Activated CD4-positive, alpha-beta T cell treated with anti-CD3 and anti-CD28 coated beads for 36 hours (primary cell): ENCODE data around the gene PRODH. TPM values are rescaled to one million over a fixed set of nuclear protein-coding genes. Genes with fewer than 3 reads are reported as not detected.
"Not testable (repeated sequence)": the region's sequence is repeated elsewhere in the genome, so short reads cannot be mapped to it uniquely, and the experiment has no call there.

Source experiments
- ATAC-seq: fragments of 200-7000 bp; cut with Tn5 transposase; one replicate; pipeline ENCODE4 v1.10.0; 2021; ENCODE audit warnings: mild to moderate bottlenecking, moderate library complexity
- CTCF ChIA-PET: fragments of 350-600 bp; sonication (Branson Sonifier 250); formaldehyde crosslinking; loops from one replicate; lab custom pipeline; 2021; ENCODE audit warnings: antibody characterized with exemption; lab: Charles Lee
- POLR2A ChIA-PET: fragments of 350-600 bp; sonication (Branson Sonifier 250); formaldehyde crosslinking; loops from one replicate; lab custom pipeline; 2021; ENCODE audit warnings: antibody characterized with exemption, inconsistent platforms; lab: Charles Lee
- DNase-seq: peaks from one replicate; pipeline ENCODE4 v3.0.0-alpha.2; 2020
- H3K27ac Mint-ChIP-seq: one replicate; pipeline ENCODE4 v1.8.0; 2021; ENCODE audit warnings: mixed read lengths
- H3K27me3 Mint-ChIP-seq: one replicate; pipeline ENCODE4 v1.8.0; 2021; ENCODE audit warnings: mixed read lengths
- H3K36me3 Mint-ChIP-seq: one replicate; pipeline ENCODE4 v1.8.0; 2021; ENCODE audit warnings: low read depth, mixed read lengths
- H3K4me1 Mint-ChIP-seq: one replicate; pipeline ENCODE4 v1.8.0; 2021; ENCODE audit warnings: mixed read lengths
- H3K4me3 Mint-ChIP-seq: one replicate; pipeline ENCODE4 v1.8.0; 2021; ENCODE audit warnings: mild to moderate bottlenecking, moderate library complexity, mixed read lengths
- H3K9me3 Mint-ChIP-seq: one replicate; pipeline ENCODE4 v1.8.0; 2021; ENCODE audit warnings: low read depth, mixed read lengths
- intact Hi-C, 2 experiments: fragments of 100-400 bp; cut with DNase I in 1 of 2; cut with micrococcal nuclease in 1 of 2; formaldehyde crosslinking; loops; one replicate each; pipeline versions ENCODE4 v1.14.2 to v1.15.1; 2022 to 2024; cut with DNase I, micrococcal nuclease
- total RNA-seq, 2 experiments: library from RNA; stranded (reverse); gene quantifications; one replicate each; pipeline ENCODE4 v1.2.3, GENCODE V29; 2021

PRODH gene
- total RNA-seq, 2 experiments from 2014 or later: not detected

DNA sequence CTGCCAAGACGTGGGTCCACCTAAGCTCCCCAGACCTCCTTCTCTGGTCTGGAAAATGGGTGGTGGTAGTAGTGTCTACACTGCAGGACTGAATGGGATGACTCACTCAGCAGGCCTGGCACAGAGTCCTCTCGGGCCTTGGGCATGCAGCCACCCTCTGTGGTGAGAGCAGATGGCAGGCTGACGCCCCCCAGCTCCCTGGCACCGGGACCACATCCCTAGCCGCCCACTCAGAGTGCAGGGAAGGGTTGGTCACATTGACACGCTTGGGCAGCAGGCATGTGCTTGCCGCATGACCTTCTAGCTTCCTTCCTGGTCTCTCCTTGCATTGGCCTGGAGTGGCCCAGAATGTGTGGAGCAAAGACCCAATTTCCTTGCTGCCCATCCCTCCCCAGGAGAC lies 30.7 kb upstream of the PRODH start:
- ChIA-PET POLR2A (no interaction called here), CTCF (no interaction called here)
- DNase-seq (no peak), ATAC-seq (no peak)
- Mint-ChIP-seq H3K27ac (no peak overlapping the region), H3K4me1 (no peaks in the 10 kb centered on the region), H3K4me3 (no peak overlapping the region), H3K36me3 (no peaks in the 10 kb centered on the region), H3K9me3 (no peaks in the 10 kb centered on the region), H3K27me3 (peaks cover 5% of the 10 kb centered on the region)
- intact Hi-C loops: no loop called here

DNA sequence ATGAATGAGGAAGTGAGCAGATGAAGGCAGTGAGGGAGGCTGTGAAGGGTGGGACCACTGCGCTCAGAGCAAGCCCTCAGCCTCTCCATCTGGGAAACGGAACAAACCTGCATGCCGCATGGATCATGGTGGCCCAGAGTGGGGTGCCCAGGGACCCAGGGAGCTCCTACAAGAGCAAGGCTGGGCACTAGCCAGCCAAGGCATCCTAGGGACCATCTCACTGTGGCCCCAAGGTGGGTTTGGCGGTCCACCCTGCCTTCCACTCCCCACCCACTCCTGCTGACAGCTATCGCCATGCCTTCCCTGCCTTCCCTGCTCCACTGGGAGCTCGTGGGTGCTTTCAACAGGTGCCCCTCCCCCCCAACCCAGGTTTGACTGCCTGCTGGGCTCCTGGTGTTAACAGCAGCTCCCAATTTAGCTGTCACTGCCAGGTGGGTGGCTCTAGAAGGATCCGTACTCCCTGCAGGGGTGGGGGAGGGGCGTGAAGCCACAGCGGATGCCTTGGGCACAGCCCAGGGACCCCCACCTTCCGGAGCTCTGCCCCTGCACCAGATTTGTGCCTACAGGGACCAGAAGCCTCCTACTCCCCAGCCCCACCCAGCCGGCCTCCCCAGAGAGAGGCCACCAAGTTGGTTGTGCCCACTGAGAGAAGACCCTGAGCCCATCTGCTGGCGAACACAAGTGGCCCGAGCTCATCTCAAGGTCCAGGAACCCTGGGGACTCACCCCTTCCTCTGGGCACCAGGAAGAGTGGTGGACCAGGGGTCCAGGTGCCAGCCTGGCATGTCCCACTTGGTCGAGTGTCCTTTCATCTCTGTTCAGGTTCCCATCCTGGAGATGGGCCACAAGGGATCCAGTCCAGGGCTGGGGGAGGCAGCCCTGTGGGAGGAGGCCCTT lies 29.7 kb upstream of the PRODH start:
- no peak overlapping the region for H3K4me3 Mint-ChIP-seq

DNA sequence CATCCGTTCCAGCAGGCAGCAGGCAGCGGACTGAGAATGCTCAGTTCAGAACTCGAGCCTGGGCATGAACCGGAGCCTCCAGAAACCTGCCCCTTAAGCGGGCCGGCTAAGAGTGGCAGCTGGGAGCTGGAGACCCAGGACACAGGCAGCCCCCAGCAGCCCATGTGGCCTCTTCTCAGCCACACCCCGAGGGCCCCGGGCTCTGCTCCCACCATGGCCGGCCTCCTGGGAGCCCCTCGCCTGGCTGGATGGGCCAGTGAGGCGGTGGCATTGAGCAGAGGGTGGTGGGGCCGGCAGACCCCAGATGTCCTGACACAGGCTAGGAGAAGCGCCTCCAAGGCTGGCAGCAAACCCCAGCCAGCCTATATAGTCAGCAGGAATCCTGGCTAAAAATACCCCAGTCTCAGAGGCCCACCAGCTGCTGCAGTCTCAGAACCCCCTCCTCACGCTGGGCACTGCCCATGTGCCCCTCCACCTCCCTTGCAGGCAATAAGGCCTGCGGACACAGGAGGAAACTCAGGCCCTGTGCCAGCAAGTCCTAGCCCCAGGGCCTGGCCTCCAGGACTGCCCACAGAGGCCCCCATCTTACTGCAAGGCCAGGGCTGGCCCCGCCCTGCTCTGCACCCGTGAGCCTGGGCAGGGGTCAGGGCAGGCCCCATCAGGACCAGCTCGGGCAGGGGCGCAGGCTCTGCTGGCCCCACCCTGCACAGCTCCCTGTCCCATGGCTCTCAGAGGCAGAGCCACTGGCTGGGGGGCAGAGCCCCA lies 28.6 kb upstream of the PRODH start:
- H3K27me3 Mint-ChIP-seq, H3K4me1 Mint-ChIP-seq, H3K36me3 Mint-ChIP-seq, POLR2A ChIA-PET, ATAC-seq, H3K27ac Mint-ChIP-seq, H3K9me3 Mint-ChIP-seq, intact Hi-C loops, DNase-seq, H3K4me3 Mint-ChIP-seq, CTCF ChIA-PET: not testable (repeated sequence)

More for the DNA sequence above, 29.7 kb upstream of the PRODH start:
- Mint-ChIP-seq H3K27me3 (peaks cover 4% of the 10 kb centered on the region), H3K9me3 (no peaks in the 10 kb centered on the region), H3K27ac (no peak overlapping the region), H3K36me3 (no peaks in the 10 kb centered on the region), H3K4me1 (no peaks in the 10 kb centered on the region)
- DNase-seq (no peak), ATAC-seq (no peak)
- intact Hi-C loops: no loop called here
- ChIA-PET CTCF (no interaction called here), POLR2A (no interaction called here)

DNA sequence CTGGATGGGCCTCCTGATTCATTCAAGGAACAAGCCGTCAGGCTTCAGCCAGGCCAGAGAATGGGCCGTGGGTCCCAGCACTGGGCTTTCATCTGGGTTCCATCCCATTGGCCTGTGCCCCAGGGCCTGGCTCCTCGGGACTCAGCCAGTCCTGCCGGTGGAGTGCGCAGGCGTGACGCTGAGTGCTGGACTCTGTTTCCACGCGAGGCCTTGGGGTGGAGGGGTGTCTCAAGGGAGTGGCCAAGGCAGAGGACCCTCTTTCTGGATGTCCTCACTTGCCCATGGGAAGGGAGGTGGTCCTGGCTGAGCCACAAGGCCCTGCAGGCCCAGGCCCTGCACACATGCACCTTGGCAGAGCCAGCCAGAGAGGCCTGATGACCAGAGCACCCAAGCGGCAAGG lies 28.0 kb upstream of the PRODH start:
- H3K27ac Mint-ChIP-seq, ATAC-seq, CTCF ChIA-PET, DNase-seq, intact Hi-C loops, H3K36me3 Mint-ChIP-seq, H3K4me1 Mint-ChIP-seq, POLR2A ChIA-PET, H3K4me3 Mint-ChIP-seq, H3K27me3 Mint-ChIP-seq, H3K9me3 Mint-ChIP-seq: not testable (repeated sequence)

DNA sequence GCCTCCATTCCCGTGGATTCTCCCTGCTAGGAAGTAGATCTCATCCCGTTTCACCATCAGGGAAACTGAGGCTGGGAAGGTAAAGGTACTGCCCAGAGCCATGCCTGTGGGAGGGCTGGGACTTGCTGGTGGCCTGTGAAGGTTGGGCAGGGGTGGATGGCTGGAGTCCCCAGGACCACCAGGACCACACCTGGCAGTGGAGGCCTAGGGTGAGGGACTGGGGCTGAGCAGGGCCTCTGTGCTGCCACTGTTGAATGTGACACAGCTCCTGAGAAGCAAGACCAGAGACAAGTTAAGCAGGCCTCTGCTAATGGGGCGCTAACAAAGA lies 26.2 kb upstream of the PRODH start:
- Mint-ChIP-seq H3K36me3 (no peaks in the 10 kb centered on the region), H3K27ac (no peak overlapping the region), H3K9me3 (no peaks in the 10 kb centered on the region), H3K4me1 (no peaks in the 10 kb centered on the region), H3K27me3 (no peaks in the 10 kb centered on the region), H3K4me3 (no peak overlapping the region)
- intact Hi-C loops: no loop called here
- CTCF ChIA-PET: no interaction called here
- ATAC-seq (no peak), DNase-seq (no peak)
- POLR2A ChIA-PET: no interaction called here

DNA sequence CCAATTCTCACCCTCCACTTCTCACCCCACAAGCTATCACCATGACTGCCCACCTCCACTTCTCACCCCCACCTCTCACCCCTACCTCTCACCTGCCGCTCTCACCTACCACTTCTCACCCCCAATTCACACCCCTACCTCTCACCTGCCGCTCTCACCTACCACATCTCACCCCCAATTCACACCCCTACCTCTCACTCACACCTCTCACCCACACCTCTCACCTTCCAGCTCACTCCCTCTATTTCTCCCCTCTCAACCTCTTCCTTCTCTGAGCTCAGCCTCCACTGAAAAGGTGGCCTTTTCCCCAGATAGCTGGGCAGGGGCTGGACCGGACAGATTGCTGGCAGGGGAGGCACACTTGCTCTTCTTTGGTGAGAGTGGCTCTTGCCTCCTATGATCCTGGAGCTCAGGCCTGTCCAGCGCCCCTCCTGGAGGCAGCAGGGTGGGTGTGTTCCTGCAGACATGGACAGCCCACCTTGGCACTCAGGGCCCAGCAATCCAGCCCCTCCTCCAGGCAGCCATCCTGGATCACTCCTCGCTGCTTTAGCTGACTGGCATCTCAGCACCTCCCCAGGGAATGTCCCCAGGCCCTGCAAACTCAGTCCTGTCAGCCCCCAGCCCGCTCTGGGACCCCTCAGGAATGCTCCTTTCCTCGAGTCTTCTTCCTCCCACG lies 25.7 kb upstream of the PRODH start:
- ATAC-seq, H3K36me3 Mint-ChIP-seq, H3K27ac Mint-ChIP-seq, H3K4me1 Mint-ChIP-seq, H3K9me3 Mint-ChIP-seq, DNase-seq, H3K4me3 Mint-ChIP-seq, intact Hi-C loops, POLR2A ChIA-PET, CTCF ChIA-PET, H3K27me3 Mint-ChIP-seq: not testable (repeated sequence)

DNA sequence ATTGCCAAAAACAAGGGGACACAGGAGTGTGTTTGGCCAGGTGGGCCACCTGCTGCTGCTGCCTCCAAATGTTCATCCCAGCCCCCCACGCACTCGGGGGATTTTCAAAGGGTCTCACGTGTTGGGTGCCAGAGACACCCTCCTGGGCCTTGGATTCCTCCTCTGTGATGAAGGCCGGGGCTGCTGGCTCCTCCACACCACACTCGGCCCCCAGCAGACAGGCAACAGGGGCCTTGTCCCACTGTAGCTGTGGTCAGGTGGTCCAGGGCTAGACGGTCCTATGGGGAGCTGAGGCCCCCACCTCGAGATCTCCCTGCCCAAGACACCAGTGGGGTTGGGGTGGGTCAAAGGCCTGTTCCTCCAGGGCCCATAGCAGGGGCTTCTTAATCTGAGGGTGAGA lies 25.1 kb upstream of the PRODH start:
- H3K9me3 Mint-ChIP-seq, H3K4me1 Mint-ChIP-seq, DNase-seq, CTCF ChIA-PET, H3K4me3 Mint-ChIP-seq, ATAC-seq, H3K27ac Mint-ChIP-seq, H3K27me3 Mint-ChIP-seq, POLR2A ChIA-PET, intact Hi-C loops, H3K36me3 Mint-ChIP-seq: not testable (repeated sequence)

DNA sequence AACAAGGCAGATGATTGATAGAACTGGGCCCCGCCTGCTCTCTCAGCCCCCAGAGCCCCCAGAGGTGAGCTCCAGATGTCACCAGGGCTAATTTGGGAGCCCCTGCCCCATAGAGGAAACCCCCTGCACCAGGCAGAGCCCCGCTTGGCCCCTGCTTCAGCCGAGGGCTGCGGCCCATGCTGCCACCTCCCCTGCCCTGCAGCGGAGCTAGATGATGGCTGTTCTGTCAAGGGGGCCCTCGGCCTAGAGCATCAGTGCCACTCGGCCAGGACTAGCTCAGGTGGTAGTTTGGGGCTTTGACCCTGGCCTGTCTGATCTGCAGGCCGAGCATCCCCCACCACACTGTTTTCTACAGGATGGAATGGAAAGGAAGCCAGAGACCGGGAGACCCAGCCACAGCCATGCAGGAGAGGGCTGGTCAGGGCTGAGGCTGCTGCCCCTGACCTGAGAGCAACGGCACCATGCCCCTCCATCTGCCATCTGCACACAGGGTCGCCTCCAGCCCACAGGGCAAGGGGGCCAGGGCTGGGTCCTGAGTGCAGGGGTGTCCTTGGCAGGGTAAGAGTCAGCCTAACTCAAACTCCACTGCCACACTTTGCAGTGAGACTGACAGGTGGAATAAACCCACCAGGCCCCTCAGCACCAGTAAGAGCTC lies 24.2 kb upstream of the PRODH start:
- intact Hi-C loops, H3K4me1 Mint-ChIP-seq, CTCF ChIA-PET, DNase-seq, H3K4me3 Mint-ChIP-seq, H3K9me3 Mint-ChIP-seq, H3K36me3 Mint-ChIP-seq, POLR2A ChIA-PET, ATAC-seq, H3K27me3 Mint-ChIP-seq, H3K27ac Mint-ChIP-seq: not testable (repeated sequence)

DNA sequence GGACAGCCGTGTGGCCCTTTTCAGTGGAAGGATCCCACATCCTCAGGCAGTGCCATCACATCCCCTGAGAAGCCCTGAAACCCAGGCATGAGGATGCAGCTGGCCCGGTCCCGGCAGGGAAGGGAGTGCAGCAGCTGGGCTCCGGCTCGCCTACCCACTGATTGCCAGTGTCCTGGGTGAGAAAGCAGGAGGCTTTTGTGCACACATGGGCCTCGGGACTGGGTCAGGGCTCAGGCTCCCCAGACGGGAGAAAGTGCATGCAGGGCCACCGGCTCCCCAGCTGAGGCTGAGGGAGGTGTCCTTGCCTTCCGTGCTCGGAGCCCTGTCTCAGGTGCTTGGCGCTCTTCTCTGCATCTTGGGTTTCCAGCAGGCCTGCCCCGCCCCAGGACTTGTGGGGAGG lies 23.6 kb upstream of the PRODH start:
- DNase-seq, intact Hi-C loops, H3K36me3 Mint-ChIP-seq, H3K9me3 Mint-ChIP-seq, H3K4me3 Mint-ChIP-seq, H3K27me3 Mint-ChIP-seq, H3K27ac Mint-ChIP-seq, ATAC-seq, H3K4me1 Mint-ChIP-seq, CTCF ChIA-PET, POLR2A ChIA-PET: not testable (repeated sequence)

DNA sequence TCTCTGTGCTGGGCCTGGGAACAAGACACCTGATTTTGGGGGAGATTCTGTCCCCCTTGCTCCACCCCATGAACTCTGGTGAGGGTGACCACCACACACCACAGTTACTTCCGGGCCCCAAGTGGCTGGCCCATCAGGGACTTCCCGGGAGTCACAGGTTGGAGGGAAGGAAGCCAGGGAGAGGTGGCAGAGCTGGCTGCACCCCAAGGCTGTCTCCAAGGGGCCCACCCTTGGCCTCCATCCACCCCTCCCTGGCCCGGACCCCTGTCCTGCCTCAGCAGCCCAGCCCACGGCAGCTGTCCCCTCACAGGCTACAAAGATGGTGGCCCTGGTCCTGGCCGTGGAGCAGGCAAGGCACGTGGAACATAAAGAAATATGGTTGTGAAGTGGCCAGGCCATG lies 23.2 kb upstream of the PRODH start:
- H3K9me3 Mint-ChIP-seq, H3K4me1 Mint-ChIP-seq, H3K27ac Mint-ChIP-seq, H3K27me3 Mint-ChIP-seq, ATAC-seq, DNase-seq, H3K4me3 Mint-ChIP-seq, CTCF ChIA-PET, intact Hi-C loops, H3K36me3 Mint-ChIP-seq, POLR2A ChIA-PET: not testable (repeated sequence)

DNA sequence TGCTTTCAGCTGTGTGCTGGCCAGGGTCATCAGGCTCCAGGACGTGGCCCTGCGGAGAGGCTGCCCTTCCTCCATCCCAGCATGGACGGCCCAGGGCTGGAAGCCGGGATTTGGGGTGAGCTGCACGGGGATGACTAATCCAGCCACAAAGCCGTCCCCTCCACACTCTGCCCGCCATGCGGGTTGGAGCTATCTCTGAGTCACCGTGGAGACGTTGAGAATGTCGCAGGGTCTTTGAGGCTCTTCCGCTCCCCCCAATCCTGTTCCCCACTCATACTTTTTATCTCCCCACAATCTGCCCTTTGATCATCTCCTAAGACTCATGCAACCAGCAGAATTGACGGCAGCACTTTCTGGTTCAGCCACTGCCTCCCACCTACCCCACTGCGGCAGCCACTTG lies 22.6 kb upstream of the PRODH start:
- CTCF ChIA-PET, H3K27me3 Mint-ChIP-seq, H3K36me3 Mint-ChIP-seq, DNase-seq, intact Hi-C loops, H3K4me3 Mint-ChIP-seq, POLR2A ChIA-PET, H3K9me3 Mint-ChIP-seq, H3K27ac Mint-ChIP-seq, ATAC-seq, H3K4me1 Mint-ChIP-seq: not testable (repeated sequence)
